NT2/D1 (cell line): ENCODE measurements around the gene OGDHL.

Experiments
- SUZ12 ChIP-seq: IDR thresholded peaks from 2 replicates; pipeline ENCODE4 v1.6.1; 2011; ENCODE audit not compliant: insufficient read length, insufficient read depth; ENCODE audit errors: extremely low read depth
- YY1 ChIP-seq: IDR thresholded peaks from 2 replicates; pipeline ENCODE4 v1.6.1; 2011; ENCODE audit not compliant: insufficient read length, insufficient read depth

GRCh38 chr10:49737474-49738201, 24.5 kb downstream of the OGDHL start:
- no peak for TF ChIP-seq YY1
- no peak for TF ChIP-seq SUZ12
